ENCODE results near the gene RALB.

DNA sequence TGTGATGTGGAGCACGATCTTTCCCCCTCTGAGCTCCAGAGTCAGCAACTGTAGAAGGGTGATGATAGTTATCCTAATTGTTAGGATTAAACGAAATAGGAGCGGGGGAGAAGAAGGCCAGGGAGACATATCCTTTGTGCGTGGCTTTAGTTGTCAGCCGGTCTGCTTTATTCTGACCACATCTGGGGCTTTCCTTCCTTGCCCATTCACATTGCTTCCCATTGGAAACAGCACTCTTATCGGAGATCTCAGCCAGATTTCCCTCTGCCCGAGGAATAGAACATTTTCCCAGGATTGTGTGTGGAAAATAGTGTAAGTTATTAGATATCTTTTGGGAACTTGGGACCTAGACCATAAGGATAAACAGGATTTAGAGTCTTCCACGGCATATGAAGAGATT, 1.5 kb downstream of the RALB start:
- TF ChIP-seq, protein P1, sequence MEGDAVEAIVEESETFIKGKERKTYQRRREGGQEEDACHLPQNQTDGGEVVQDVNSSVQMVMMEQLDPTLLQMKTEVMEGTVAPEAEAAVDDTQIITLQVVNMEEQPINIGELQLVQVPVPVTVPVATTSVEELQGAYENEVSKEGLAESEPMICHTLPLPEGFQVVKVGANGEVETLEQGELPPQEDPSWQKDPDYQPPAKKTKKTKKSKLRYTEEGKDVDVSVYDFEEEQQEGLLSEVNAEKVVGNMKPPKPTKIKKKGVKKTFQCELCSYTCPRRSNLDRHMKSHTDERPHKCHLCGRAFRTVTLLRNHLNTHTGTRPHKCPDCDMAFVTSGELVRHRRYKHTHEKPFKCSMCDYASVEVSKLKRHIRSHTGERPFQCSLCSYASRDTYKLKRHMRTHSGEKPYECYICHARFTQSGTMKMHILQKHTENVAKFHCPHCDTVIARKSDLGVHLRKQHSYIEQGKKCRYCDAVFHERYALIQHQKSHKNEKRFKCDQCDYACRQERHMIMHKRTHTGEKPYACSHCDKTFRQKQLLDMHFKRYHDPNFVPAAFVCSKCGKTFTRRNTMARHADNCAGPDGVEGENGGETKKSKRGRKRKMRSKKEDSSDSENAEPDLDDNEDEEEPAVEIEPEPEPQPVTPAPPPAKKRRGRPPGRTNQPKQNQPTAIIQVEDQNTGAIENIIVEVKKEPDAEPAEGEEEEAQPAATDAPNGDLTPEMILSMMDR (IDR thresholded peaks at IDR 0.05) = no peak
- no peak for TF ChIP-seq POLR2A (IDR thresholded peaks at IDR 0.05)

Data from upper lobe of left lung (tissue), 4 donors.